Measurements from ENCODE around the gene VPS26B. TPM values are rescaled to one million over a fixed set of nuclear protein-coding genes. Genes with fewer than 3 reads are reported as not detected.
A peak's percentile ranks its signal among the peaks of the same experiment; 100 is the strongest.

The VPS26B gene
- total and polyA plus RNA-seq, 9 of the 15 experiments (the other 6 are each of a cell fraction or from before 2014, with no cell fraction given), result 3.5 to 43.3 (median 27.4) TPM

- TF ChIP-seq ARID4B (CRISPR knock-in tag; IDR thresholded peaks at IDR 0.05), result peak; percentile 94
- TF ChIP-seq ZNF398 (CRISPR knock-in tag; IDR thresholded peaks at IDR 0.05), result no peak
- TF ChIP-seq GABPB1 (CRISPR knock-in tag; IDR thresholded peaks at IDR 0.05), result 0 out of 2 replicates have a peak, but pooled peaks have one; percentile 45
- peak; percentile 29 for TF ChIP-seq HCFC1 (IDR thresholded peaks at IDR 0.05; ENCODE audit: low read depth, low read length)
- TF ChIP-seq ATF3 (IDR thresholded peaks at IDR 0.05), result no peak
- no peak for TF ChIP-seq ATF3 (CRISPR knock-in tag; conservative IDR thresholded peaks at IDR 0.05)
- TF ChIP-seq TFE3 (CRISPR knock-in tag; IDR thresholded peaks at IDR 0.05), result no peak
- no peak for TF ChIP-seq KAT2B (IDR thresholded peaks at IDR 0.05; ENCODE audit: low read depth, low read length)
- peak; percentile 89 for TF ChIP-seq MXD1 (CRISPR knock-in tag; IDR thresholded peaks at IDR 0.05; ENCODE audit: borderline replicate concordance, poor library complexity, severe bottlenecking)
- TF ChIP-seq NR4A1 (CRISPR knock-in tag; IDR thresholded peaks at IDR 0.05), result no peak
- peak; percentile 72 for TF ChIP-seq NR4A1 (tag; IDR thresholded peaks at IDR 0.05)
- no peak for TF ChIP-seq ZNF347 (CRISPR knock-in tag; IDR thresholded peaks at IDR 0.05; ENCODE audit: low read depth)
- TF ChIP-seq MAFG (tag; conservative IDR thresholded peaks at IDR 0.05), result no peak
- TF ChIP-seq MLX (CRISPR knock-in tag; conservative IDR thresholded peaks at IDR 0.05), result no peak
- TF ChIP-seq ZNF124 (CRISPR knock-in tag; IDR thresholded peaks at IDR 0.05), result no peak
- TF ChIP-seq DIDO1 (tag; IDR thresholded peaks at IDR 0.05; ENCODE audit: low read depth), result peak; percentile 68; the same call in 1 of the 2 replicates
Measured at GRCh38 chr11:134223836-134224709, at the start of gene VPS26B, which contains the start of gene NCAPD3 (continued).

All from K562 (cell line).